ENCODE measurements around the gene CAMK1D.

Gene CAMK1D

DNA sequence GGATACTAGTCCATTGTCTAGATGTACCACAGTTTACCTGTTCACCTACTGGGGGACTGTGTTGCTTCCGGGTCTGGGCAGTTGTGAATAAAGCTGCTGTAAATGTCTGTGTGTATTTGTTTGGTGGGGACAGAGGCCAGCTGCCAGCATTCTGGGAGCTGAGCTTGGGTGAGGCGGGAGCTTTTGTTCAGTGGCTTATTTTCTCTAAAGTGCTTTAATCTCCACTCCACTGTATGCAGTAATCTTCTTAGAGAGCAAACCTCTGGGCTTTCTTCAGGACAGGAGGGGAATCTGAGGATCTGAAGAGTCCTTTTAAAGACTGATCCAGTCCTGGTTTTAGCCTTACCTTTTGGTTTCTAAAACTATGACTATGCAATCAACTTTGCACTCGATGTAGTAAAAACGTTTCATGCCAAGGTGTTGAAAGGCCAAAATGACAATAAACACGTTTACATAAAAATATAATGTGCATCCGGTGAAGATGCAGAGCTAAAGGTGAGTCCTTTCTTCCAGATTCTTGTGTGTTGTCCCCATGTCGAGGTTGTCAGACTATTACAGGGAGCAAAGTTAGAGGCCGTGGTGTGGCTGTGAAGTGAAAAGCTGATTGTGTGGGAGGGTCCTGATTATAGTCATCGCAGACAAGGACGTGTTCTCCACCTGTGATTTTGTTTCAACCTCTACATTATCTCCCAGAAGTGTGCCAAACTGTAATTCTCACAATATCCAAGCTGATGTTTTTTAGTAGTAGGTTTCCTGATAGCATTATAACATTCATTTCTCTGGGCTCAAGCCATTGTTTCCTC is 279.8 kb downstream of the CAMK1D start:
- no peak overlapping the region for H3K27ac ChIP-seq
- no peak overlapping the region for H3K4me3 ChIP-seq

DNA sequence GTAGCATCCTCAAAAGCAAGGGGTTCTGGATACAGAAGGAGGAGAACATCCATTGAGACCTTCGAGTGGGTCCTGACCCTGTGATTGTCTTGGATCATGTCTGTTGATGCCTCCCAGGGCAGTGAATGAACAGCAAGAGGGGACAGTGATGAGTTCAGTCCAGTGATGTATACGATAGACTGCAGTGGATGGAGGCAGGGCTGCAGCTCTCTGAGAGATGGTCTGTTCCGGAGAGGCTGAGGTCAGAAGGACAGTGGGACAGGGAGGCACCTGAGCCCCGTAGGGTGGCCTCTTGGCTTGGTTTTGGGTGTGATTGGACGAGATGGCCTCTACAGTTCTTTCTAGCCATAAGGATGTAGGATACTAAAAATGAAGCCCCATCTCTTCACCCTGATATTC is 280.4 kb downstream of the CAMK1D start:
- Histone ChIP-seq H3K4me3 (no peak overlapping the region), H3K27ac (no peak overlapping the region)

DNA sequence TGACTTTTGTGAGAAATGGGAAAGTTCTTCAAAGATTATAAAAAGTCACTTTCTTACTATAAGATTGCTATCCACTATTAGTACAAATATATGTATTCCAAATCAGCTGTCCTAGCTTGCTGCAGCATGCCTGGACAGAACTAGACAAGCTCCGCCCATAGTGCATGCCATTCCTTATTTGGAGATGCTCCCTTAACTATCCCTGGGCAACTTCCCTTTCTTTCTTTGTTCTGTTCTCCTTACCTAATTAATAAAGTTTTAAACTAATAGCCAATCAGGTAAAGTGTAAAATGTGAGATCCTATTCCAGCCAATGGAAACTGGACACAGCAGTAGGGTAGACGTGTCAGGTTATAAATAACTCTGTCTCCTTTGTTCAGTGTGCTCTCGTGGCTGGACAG is 281.9 kb downstream of the CAMK1D start:
- Histone ChIP-seq H3K4me3 (no peak overlapping the region), H3K27ac (no peak overlapping the region)

- no peak overlapping the region for H3K4me3 ChIP-seq
- no peak overlapping the region for H3K27ac ChIP-seq
Observed at GRCh38 chr10:12631787-12632562, 282.6 kb downstream of the CAMK1D start.

- no peak overlapping the region for H3K27ac ChIP-seq
- H3K4me3 ChIP-seq: no peak overlapping the region
Observed at GRCh38 chr10:12633776-12634620, 284.7 kb downstream of the CAMK1D start.

DNA sequence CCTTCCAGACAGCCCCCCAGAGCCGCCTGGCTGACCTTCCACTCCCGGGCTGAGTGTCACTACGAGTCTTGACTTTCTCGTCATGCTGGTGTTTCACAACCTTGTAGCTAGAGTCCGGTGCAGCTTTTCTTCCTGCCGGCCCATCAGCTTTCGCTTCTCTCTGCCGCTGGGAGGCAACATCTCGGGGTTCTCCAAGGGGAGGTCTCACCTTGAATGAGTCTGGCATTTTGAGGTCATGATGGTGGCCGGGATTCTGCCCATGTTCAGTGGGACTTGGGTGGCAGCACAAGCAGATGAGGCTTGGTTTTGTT is 285.2 kb downstream of the CAMK1D start:
- Histone ChIP-seq H3K27ac (no peak overlapping the region), H3K4me3 (no peak overlapping the region)

DNA sequence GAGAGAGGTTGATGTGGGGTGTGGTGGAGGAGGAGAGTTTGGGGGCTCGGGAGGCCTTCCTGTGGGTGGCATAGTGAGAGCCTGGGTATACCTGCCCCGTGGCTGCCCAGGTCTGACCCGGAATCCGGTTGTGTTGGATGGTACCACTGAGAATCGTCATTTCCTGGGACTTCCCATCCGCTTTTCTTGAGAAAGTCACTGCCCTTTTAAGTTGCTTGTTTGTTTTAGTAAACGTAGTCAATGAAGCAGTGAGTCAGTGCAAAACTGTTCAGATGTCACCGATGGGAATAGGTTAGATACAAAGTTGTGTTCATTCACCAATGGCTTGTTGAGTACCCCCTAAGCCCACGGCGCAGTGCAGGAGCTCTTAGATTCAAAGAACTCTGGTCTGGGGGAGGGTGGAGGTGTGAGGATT is 285.8 kb downstream of the CAMK1D start:
- no peak overlapping the region for H3K27ac ChIP-seq
- no peak overlapping the region for H3K4me3 ChIP-seq

GRCh38 chr10:12636571-12636970 is 287.2 kb downstream of the CAMK1D start:
- H3K27ac ChIP-seq: no peak overlapping the region
- no peak overlapping the region for H3K4me3 ChIP-seq

- Histone ChIP-seq H3K4me3 (no peak overlapping the region), H3K27ac (no peak overlapping the region)
Observed at GRCh38 chr10:12637649-12638048, 288.3 kb downstream of the CAMK1D start.

DNA sequence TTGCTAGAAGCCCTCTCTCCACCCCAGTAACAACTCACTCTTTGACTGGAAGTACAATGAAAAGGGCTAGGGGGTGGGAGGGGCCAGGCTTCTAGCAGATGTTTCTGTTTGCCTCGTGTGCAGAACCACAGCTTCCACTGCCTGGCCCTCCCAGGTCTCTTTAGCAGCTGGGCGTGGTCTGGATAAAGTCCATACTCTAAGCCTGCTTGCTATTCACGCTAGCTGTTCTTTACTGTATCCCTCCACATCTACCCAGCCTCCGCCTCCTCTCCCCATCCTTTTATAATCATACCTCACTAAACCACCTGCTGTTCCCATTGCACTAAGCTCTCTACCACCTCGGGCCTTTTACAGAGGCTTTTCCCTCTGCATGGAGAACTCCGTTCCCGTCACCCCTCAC is 288.8 kb downstream of the CAMK1D start:
- no peak overlapping the region for H3K27ac ChIP-seq
- no peak overlapping the region for H3K4me3 ChIP-seq

- H3K27ac ChIP-seq: no peak overlapping the region
- no peak overlapping the region for H3K4me3 ChIP-seq
Observed at GRCh38 chr10:12638781-12639180, 289.4 kb downstream of the CAMK1D start.

GRCh38 chr10:12639996-12640944 is 290.9 kb downstream of the CAMK1D start:
- no peak overlapping the region for H3K27ac ChIP-seq
- no peak overlapping the region for H3K4me3 ChIP-seq

DNA sequence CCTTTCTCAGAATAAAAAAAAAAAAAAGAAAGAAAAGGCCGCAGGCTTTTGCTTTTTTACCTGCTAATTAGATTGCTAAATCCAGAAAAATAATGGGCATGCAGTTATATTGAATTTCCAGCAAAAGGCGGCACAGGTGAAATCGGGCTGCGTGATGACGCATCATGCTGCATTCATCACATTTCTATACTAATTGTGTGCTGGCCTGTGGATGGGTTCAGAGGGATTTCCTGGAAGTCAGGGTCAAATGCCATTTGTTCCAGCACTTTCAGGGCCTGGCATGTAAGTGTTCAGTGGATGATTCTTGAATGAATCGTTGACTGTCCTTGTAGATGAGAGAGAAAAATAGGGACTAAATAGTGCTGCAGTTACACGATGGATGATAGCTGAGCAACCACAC is 292.7 kb downstream of the CAMK1D start:
- no peak overlapping the region for H3K27ac ChIP-seq
- no peak overlapping the region for H3K4me3 ChIP-seq

DNA sequence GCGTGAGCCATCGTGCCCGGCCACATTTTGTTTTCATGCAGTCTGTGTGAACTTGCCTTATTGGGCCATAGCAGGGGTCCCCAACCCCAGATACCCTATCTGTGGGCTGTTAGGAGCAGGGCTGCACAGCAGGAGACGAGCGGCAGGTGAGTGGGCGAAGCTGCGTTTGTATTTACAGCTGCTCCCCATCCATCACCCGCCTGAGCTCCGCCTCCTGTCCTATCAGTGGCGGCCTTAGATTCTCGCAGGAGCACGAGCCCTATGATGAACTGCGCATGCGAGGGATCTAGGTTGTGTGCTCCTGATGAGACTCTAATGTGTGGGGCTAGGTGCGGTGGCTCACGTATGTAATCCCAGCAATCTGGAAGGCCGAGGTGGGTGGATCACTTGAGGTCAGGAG is 293.9 kb downstream of the CAMK1D start:
- no peak overlapping the region for H3K27ac ChIP-seq
- H3K4me3 ChIP-seq: no peak overlapping the region

DNA sequence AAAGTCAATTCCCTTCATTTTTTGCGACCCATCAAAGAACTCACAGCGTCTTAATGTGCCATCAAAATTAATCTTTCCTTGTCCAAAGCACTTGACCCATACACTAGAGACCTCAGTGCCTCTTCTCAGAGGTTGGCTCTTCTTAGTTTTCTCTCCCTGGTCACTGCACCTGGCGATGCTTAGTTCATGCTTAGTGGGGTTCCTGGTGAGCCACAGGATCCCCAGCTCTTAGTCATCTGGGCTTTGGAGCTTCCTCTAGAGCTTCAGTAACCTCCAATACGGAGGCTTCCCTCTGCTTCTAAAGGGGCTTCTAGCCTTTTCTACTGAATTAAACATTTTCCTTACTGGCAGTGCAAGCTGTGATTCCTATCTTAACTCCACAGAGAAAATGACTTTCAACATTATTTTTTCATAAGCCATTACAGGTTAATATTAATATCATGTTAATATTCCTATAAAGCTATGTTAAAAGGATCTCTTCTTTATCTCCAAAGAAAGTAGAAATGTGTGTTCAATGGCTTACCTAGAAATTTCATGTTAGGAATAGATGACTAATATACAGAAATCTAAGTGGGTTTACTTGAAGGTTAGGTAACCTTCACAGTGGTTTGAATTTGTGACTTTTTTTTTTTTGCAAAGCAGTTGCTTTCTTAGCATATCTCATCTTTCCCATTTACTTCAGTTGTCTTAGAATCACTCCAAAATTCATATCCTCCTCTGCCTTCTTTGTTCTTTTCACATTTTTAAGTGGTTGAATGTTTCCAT is 295.2 kb downstream of the CAMK1D start:
- Histone ChIP-seq H3K4me3 (no peak overlapping the region), H3K27ac (no peak overlapping the region)

DNA sequence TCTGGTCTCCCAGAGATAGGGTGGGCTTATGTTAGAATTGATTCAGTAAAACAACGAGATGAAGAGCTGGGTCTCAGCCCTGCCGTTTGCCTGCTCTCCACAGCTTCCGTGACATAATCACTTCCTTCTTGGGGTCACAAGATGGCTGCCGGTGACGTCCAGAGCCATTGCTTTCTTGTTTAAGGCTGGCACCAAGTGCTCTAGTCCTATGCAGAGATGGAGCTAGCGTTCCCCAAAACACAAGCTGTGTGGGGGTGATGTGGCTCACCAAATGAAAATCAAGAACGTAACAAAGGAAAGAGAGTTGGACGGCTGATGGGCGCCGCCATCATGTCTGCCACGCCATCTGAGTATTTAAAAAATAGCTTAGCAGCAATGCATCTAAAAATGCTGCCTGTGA is 296.1 kb downstream of the CAMK1D start:
- no peak overlapping the region for H3K4me3 ChIP-seq
- no peak overlapping the region for H3K27ac ChIP-seq

- H3K4me3 ChIP-seq: no peak overlapping the region
Observed at GRCh38 chr10:12649012-12649584, 299.8 kb downstream of the CAMK1D start.

DNA sequence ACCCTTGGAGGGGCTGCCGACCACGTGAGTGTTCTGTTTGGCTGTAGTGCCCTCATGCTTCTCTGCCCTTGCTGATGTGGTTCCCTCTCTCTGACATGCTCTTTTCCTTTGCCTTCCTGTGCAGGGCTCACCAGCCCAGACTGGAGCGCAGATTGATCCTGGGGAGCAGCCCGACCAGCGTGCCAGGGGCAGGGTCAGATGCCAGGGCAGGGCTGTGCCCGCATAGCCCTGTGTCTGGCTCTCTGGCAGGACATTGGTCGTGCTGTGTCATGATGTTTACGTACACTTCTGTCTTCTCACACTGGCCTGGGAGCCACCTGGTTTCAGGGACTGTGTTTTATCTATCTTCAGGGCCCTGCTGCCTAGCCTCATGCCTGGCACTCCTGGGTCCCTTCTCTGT is 300.8 kb downstream of the CAMK1D start:
- Histone ChIP-seq H3K27ac (no peak overlapping the region), H3K4me3 (no peak overlapping the region)

More at GRCh38 chr10:12649012-12649584, 299.8 kb downstream of the CAMK1D start:
- H3K27ac ChIP-seq: no peak overlapping the region
